Measurements from ENCODE around the gene ARRB1.

DNA sequence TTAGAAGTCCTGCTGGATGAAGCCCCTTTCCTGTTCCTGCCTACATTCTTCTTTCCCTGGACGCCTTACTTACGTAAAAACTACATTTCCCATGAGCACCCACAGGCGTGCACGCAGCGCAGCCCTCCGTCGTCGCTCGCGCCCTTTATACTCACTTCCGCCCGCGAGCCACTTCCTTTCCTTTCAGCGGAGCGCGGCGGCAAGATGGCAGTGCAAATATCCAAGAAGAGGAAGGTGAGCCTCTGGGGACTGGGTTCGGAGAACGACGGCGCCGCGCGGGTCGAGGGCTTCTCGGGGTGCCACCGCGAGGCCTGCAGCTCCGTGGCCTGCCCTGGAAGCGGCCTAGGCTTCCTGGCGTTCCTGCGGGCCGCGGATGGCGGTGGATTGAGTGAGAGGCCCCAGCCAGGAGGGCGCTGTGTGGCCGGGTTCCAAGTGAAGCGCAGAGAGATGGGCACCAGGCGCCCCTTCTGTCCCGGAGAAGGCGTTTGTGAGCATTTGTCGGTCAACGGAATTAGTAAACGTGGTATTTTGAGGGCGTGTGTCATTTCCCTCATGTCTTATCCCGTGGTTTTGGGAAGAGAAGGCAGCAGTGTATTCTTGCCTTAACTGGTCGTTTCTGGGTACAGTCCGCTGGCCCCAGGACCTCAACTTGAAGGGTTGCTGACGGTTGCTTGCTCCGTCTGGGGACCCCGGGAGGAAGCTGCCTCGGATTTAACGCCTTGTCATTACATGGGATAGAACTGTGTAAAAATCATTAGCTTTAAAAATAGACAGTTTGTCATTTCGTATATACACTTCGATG lies 48.1 kb upstream of the ARRB1 start, which contains the start of gene RPS3:
- TF ChIP-seq, protein P1, sequence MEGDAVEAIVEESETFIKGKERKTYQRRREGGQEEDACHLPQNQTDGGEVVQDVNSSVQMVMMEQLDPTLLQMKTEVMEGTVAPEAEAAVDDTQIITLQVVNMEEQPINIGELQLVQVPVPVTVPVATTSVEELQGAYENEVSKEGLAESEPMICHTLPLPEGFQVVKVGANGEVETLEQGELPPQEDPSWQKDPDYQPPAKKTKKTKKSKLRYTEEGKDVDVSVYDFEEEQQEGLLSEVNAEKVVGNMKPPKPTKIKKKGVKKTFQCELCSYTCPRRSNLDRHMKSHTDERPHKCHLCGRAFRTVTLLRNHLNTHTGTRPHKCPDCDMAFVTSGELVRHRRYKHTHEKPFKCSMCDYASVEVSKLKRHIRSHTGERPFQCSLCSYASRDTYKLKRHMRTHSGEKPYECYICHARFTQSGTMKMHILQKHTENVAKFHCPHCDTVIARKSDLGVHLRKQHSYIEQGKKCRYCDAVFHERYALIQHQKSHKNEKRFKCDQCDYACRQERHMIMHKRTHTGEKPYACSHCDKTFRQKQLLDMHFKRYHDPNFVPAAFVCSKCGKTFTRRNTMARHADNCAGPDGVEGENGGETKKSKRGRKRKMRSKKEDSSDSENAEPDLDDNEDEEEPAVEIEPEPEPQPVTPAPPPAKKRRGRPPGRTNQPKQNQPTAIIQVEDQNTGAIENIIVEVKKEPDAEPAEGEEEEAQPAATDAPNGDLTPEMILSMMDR (IDR thresholded peaks at IDR 0.05; ENCODE audit: low read depth, low read length, missing input control) = no peak
- peak in 1 of 2 donors; percentile 27 for TF ChIP-seq RXRA (IDR thresholded peaks at IDR 0.05)
